ENCODE measurements around the gene SDK2.
"Not testable (repeated sequence)": the region's sequence is repeated elsewhere in the genome, so short reads cannot be mapped to it uniquely, and the experiment has no call there.

SDK2 gene

GRCh38 chr17:73371836-73372235, 272.4 kb downstream of the SDK2 start:
- no peaks in the 10 kb centered on the region for H3K4me1 ChIP-seq (ENCODE audit: control insufficient read depth in 1 of 2, insufficient read depth in 2 of 2, low read length in 2 of 2)
- no peaks in the 10 kb centered on the region for H3K36me3 ChIP-seq (ENCODE audit: control insufficient read depth in 1 of 2, insufficient read depth in 2 of 2, low read length in 2 of 2)
- no peak overlapping the region for H3K4me3 ChIP-seq (ENCODE audit: low read depth in 1 of 2, low read length in 2 of 2)
- H3K27ac ChIP-seq (ENCODE audit: low read length) = no peak overlapping the region
- H3K9me3 ChIP-seq (ENCODE audit: control insufficient read depth in 1 of 2, low read length in 2 of 2) = no peaks in the 10 kb centered on the region
- no peaks in the 10 kb centered on the region for H3K27me3 ChIP-seq (ENCODE audit: low read depth, low read length)

- H3K36me3 ChIP-seq (ENCODE audit: control insufficient read depth in 1 of 2, insufficient read depth in 2 of 2, low read length in 2 of 2) = no peaks in the 10 kb centered on the region
- no peaks in the 10 kb centered on the region for H3K27me3 ChIP-seq (ENCODE audit: low read depth, low read length)
- no peak overlapping the region for H3K4me3 ChIP-seq (ENCODE audit: low read depth in 1 of 2, low read length in 2 of 2)
- H3K4me1 ChIP-seq (ENCODE audit: control insufficient read depth in 1 of 2, insufficient read depth in 2 of 2, low read length in 2 of 2) = no peaks in the 10 kb centered on the region
- H3K27ac ChIP-seq (ENCODE audit: low read length) = no peak overlapping the region
- no peaks in the 10 kb centered on the region for H3K9me3 ChIP-seq (ENCODE audit: control insufficient read depth in 1 of 2, low read length in 2 of 2)
Observed at GRCh38 chr17:73371285-73371684, 273.0 kb downstream of the SDK2 start.

DNA sequence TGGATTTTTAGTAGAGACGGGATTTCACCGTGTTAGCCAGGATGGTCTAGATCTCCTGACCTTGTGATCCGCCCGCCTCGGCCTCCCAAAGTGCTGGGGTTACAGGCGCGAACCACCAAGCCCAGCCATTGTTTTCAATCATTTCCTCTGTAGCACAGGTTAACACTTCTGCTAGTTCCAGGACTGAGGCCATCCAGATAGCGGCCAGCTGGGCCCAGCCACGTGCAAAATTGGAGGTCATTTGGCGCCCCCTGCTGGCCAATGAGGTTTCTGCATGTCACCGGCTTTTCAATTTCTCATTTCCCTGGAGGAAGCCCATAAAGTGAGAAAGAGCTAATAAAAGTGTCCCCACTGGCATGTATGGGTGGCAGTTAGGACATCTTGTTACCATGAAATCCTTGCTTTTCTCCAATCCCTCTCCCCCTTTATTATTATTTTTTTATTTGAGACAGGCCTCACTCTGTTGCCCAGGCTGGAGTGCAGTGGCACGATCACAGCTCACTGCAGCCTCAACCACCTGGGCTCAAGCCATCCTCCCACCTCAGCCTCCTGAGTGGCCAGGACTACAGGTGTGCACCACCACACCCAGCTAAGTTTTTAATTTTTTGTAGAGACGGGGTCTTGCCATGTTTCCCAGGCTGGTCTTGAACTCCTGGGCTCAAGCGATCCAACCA, 274.3 kb downstream of the SDK2 start:
- not testable (repeated sequence) for H3K27me3 ChIP-seq (ENCODE audit: low read depth, low read length); H3K9me3 ChIP-seq (ENCODE audit: control insufficient read depth in 1 of 2, low read length in 2 of 2); H3K36me3 ChIP-seq (ENCODE audit: control insufficient read depth in 1 of 2, insufficient read depth in 2 of 2, low read length in 2 of 2); H3K4me3 ChIP-seq (ENCODE audit: low read depth in 1 of 2, low read length in 2 of 2); H3K27ac ChIP-seq (ENCODE audit: low read length); H3K4me1 ChIP-seq (ENCODE audit: control insufficient read depth in 1 of 2, insufficient read depth in 2 of 2, low read length in 2 of 2)

- H3K4me3 ChIP-seq (ENCODE audit: low read depth in 1 of 2, low read length in 2 of 2) = no peak overlapping the region
- H3K36me3 ChIP-seq (ENCODE audit: control insufficient read depth in 1 of 2, insufficient read depth in 2 of 2, low read length in 2 of 2) = no peaks in the 10 kb centered on the region
- no peaks in the 10 kb centered on the region for H3K9me3 ChIP-seq (ENCODE audit: control insufficient read depth in 1 of 2, low read length in 2 of 2)
- no peaks in the 10 kb centered on the region for H3K4me1 ChIP-seq (ENCODE audit: control insufficient read depth in 1 of 2, insufficient read depth in 2 of 2, low read length in 2 of 2)
- H3K27ac ChIP-seq (ENCODE audit: low read length) = no peak overlapping the region
- H3K27me3 ChIP-seq (ENCODE audit: low read depth, low read length) = no peaks in the 10 kb centered on the region
Observed at GRCh38 chr17:73369111-73369521, 275.1 kb downstream of the SDK2 start.

DNA sequence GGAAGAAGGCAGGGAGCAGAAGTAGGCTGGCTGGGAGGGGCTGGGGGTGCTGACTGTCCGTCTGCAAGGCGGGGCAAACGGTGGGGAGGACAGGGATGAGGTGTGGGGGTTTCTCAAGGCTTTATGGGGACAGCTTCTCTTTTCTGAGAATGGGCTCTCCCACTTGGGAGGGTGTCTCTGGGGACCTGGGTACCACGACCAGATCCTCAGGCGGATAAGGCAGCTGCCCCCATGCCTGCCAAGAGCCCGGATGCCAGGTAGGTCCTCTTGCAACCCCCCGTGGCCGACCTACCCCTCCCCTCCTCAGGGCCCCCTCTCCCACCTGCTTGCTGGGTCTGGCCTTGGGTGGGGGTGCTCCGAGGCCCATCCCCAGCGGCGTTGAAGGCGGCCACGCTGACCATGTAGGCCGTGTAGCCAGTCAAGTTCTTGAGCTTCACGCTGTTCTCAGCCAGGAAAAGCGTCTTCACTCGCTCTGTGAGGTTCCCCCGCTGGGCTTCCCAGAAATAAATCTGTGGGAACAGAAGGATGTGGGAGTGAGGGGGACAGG, 276.1 kb downstream of the SDK2 start:
- no peak overlapping the region for H3K4me3 ChIP-seq (ENCODE audit: low read depth in 1 of 2, low read length in 2 of 2)
- no peaks in the 10 kb centered on the region for H3K9me3 ChIP-seq (ENCODE audit: control insufficient read depth in 1 of 2, low read length in 2 of 2)
- no peaks in the 10 kb centered on the region for H3K36me3 ChIP-seq (ENCODE audit: control insufficient read depth in 1 of 2, insufficient read depth in 2 of 2, low read length in 2 of 2)
- no peaks in the 10 kb centered on the region for H3K27me3 ChIP-seq (ENCODE audit: low read depth, low read length)
- no peak overlapping the region for H3K27ac ChIP-seq (ENCODE audit: low read length)
- no peaks in the 10 kb centered on the region for H3K4me1 ChIP-seq (ENCODE audit: control insufficient read depth in 1 of 2, insufficient read depth in 2 of 2, low read length in 2 of 2)

DNA sequence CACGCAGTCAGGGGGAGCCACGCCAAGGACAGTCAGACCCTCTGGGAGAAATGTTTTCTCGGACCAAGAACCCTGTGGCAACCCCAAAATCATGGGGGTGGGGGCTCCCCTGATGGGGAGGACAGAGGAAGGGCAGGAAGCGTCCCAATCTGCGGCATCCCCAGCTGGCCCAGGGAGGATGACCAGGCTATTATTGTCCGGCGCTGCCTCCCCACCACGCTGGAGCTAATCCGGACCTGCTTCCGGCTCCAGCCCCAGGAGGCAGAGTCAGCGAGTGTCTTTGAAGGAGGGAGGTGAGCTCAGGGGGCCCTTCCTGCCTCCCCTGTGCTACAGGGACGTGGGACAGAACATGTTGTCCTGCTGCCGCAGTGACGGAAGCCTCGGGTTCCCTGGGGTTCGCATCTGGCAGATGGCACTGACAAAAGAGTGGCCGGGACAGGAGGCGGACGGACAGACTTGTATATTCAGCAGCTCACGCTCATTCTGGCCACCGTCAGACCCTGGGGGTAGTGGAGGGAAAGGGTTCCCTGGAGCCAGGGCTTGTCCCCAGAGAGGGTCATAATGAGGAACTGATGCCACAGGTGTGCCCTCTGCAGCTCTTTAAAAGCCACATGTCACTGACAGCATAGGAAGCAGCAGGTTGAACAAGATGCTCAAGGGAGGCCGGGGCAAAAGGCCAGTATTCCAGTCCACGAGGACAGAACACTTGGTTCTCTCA, 278.2 kb downstream of the SDK2 start:
- Histone ChIP-seq H3K9me3 (ENCODE audit: control insufficient read depth in 1 of 2, low read length in 2 of 2) (no peaks in the 10 kb centered on the region), H3K27ac (ENCODE audit: low read length) (no peak overlapping the region), H3K27me3 (ENCODE audit: low read depth, low read length) (no peaks in the 10 kb centered on the region), H3K4me3 (ENCODE audit: low read depth in 1 of 2, low read length in 2 of 2) (no peak overlapping the region), H3K4me1 (ENCODE audit: control insufficient read depth in 1 of 2, insufficient read depth in 2 of 2, low read length in 2 of 2) (no peaks in the 10 kb centered on the region), H3K36me3 (ENCODE audit: control insufficient read depth in 1 of 2, insufficient read depth in 2 of 2, low read length in 2 of 2) (no peaks in the 10 kb centered on the region)

DNA sequence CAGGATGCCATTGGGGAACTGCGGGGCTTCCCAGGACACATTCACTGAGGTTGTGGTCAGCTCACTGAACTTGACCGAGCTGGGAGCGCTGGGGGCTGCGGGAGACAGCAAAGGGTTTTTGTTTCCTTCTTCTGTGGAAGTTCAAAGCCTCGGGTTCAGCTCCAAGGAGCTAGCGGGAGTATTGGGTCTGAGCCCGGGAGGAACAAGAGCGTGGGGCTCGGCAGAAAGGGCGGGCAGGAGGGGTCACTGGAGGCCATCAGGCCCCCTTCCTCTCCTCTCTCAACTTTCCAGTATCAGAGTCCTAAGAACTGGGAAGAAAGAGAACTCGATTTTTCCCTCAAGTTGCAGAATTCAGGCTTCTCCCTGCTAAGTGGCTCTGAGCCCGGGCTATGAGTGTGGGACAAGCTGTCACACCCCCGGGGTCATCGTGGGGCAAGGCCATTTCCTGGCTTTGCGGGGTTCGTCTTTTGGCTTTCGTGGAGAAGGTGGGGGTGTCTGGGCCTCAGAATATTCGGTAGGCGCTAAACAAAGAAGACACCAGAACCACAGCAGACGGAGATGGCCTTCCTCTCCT, 278.9 kb downstream of the SDK2 start:
- no peaks in the 10 kb centered on the region for H3K27me3 ChIP-seq (ENCODE audit: low read depth, low read length)
- H3K36me3 ChIP-seq (ENCODE audit: control insufficient read depth in 1 of 2, insufficient read depth in 2 of 2, low read length in 2 of 2) = no peaks in the 10 kb centered on the region
- no peaks in the 10 kb centered on the region for H3K9me3 ChIP-seq (ENCODE audit: control insufficient read depth in 1 of 2, low read length in 2 of 2)
- H3K27ac ChIP-seq (ENCODE audit: low read length) = no peak overlapping the region
- no peak overlapping the region for H3K4me3 ChIP-seq (ENCODE audit: low read depth in 1 of 2, low read length in 2 of 2)
- H3K4me1 ChIP-seq (ENCODE audit: control insufficient read depth in 1 of 2, insufficient read depth in 2 of 2, low read length in 2 of 2) = peaks cover 0 to under 1% of the 10 kb centered on the region in 2 donors

DNA sequence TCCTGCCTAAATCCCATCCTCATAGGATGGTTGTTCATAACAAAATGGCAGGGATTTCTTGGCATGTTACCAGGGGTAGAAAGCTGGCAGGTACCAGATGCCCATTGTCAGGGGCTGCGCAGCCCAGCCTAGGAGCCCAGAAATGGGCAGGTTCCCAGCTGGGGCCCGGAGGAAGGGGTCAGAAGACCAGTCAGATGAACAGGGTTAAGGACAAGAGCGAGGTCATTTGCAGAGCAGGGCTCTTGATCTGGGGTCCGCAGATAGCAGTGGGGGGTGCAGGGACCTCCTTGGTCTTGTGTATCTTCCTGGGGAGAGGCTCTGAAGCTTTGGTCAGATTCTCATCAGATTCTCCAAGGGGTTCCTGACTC, 280.1 kb downstream of the SDK2 start:
- Histone ChIP-seq H3K36me3 (ENCODE audit: control insufficient read depth in 1 of 2, insufficient read depth in 2 of 2, low read length in 2 of 2) (no peaks in the 10 kb centered on the region), H3K9me3 (ENCODE audit: control insufficient read depth in 1 of 2, low read length in 2 of 2) (no peaks in the 10 kb centered on the region), H3K27ac (ENCODE audit: low read length) (no peak overlapping the region), H3K4me1 (ENCODE audit: control insufficient read depth in 1 of 2, insufficient read depth in 2 of 2, low read length in 2 of 2) (peaks cover 0 to 11% of the 10 kb centered on the region in 2 donors), H3K27me3 (ENCODE audit: low read depth, low read length) (no peaks in the 10 kb centered on the region), H3K4me3 (ENCODE audit: low read depth in 1 of 2, low read length in 2 of 2) (no peak overlapping the region)

GRCh38 chr17:73363442-73364154, 280.6 kb downstream of the SDK2 start:
- Histone ChIP-seq H3K27ac (ENCODE audit: low read length) (no peak overlapping the region), H3K4me3 (ENCODE audit: low read depth in 1 of 2, low read length in 2 of 2) (no peak overlapping the region), H3K36me3 (ENCODE audit: control insufficient read depth in 1 of 2, insufficient read depth in 2 of 2, low read length in 2 of 2) (no peaks in the 10 kb centered on the region), H3K9me3 (ENCODE audit: control insufficient read depth in 1 of 2, low read length in 2 of 2) (no peaks in the 10 kb centered on the region), H3K27me3 (ENCODE audit: low read depth, low read length) (no peaks in the 10 kb centered on the region), H3K4me1 (ENCODE audit: control insufficient read depth in 1 of 2, insufficient read depth in 2 of 2, low read length in 2 of 2) (peaks cover 0 to 16% of the 10 kb centered on the region in 2 donors)

- Histone ChIP-seq H3K27ac (ENCODE audit: low read length) (no peak overlapping the region), H3K4me1 (ENCODE audit: control insufficient read depth in 1 of 2, insufficient read depth in 2 of 2, low read length in 2 of 2) (peaks cover 0 to 25% of the 10 kb centered on the region in 2 donors), H3K9me3 (ENCODE audit: control insufficient read depth in 1 of 2, low read length in 2 of 2) (no peaks in the 10 kb centered on the region), H3K4me3 (ENCODE audit: low read depth in 1 of 2, low read length in 2 of 2) (no peak overlapping the region), H3K27me3 (ENCODE audit: low read depth, low read length) (no peaks in the 10 kb centered on the region), H3K36me3 (ENCODE audit: control insufficient read depth in 1 of 2, insufficient read depth in 2 of 2, low read length in 2 of 2) (no peaks in the 10 kb centered on the region)
Observed at GRCh38 chr17:73362697-73363096, 281.5 kb downstream of the SDK2 start.

Measured in muscle layer of duodenum (tissue), 2 donors.